GM12873 (cell line): ENCODE results near the gene ATP8B4.
A peak's percentile ranks its signal among the peaks of the same experiment; 100 is the strongest.

Experiments used
- TF ChIP-seq, protein P1 (sequence below): IDR thresholded peaks from 2 replicates; pipeline ENCODE4 v1.5.1; 2012; ENCODE audit warnings: low read depth, mild to moderate bottlenecking, moderate library complexity, low read length, control low read depth; ENCODE audit not compliant: insufficient read depth; ENCODE audit errors: missing control alignments

ATP8B4 gene

DNA sequence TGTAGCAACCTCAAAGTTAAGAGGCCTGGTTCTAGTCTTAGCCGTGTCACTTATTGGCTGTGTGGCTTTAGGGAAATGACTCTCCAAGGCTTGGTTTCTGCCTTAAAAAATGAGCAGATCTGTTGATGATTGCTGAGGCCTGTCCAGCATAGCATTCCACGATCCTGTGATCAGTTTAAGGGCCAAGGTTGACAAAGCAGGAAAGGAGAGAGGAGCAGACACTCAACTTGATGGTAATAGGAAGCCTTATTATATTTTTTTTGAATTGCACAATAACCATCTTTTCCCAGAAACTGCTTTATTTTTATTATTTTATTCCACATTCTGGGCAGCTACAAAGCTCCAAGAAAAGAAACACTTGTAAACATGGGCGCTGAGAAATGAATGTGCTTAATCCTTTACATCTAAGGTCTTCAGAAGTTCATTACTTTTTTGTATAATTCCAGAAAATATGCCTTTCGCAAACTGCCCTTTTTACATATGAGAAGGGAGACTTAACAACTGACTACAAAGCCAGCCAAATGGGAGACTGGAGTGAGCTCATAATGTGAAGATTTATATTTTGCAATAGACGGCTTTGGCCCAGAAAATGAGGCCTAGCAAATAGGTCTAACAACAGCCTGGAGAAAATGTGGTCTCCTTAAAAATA is 241.0 kb downstream of the ATP8B4 start:
- TF ChIP-seq, protein P1, sequence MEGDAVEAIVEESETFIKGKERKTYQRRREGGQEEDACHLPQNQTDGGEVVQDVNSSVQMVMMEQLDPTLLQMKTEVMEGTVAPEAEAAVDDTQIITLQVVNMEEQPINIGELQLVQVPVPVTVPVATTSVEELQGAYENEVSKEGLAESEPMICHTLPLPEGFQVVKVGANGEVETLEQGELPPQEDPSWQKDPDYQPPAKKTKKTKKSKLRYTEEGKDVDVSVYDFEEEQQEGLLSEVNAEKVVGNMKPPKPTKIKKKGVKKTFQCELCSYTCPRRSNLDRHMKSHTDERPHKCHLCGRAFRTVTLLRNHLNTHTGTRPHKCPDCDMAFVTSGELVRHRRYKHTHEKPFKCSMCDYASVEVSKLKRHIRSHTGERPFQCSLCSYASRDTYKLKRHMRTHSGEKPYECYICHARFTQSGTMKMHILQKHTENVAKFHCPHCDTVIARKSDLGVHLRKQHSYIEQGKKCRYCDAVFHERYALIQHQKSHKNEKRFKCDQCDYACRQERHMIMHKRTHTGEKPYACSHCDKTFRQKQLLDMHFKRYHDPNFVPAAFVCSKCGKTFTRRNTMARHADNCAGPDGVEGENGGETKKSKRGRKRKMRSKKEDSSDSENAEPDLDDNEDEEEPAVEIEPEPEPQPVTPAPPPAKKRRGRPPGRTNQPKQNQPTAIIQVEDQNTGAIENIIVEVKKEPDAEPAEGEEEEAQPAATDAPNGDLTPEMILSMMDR = no peak

DNA sequence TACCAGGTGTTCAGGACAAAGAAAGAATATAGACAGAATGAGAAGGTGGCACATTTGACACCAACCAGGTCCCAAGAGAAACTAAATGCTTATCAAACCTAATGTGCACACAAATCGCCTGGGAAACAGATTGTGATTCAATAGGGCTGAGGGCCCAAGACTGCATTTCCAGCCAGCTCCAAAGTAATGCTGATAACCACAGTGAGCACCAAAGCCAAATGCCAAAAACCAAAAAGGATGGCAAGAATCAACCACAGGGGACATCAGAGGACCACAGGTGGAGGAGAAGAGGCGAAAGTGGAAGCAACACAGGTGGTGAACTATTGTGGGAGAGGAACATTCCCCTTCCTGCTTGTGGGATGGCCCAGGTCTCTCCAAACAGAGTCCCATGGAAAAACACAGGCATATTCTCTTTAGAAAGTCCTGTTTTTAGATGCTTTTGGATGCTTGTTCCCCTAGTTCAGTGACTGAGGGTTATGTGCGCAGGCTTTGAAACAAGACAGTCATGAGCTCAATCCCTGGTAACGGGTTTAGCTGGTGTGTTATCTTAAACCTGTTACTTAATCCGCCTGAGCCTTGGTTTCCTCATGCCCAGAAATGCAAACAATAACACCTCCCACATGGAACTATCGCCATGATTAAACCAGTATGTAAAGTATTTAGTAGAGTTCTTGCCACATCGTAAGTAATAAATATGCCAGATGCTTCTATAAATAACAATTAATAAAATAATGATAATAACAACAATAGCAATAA is 241.7 kb downstream of the ATP8B4 start:
- TF ChIP-seq, protein P1 = no peak

- TF ChIP-seq, protein P1 = peak; percentile 55
Measured at GRCh38 chr15:49876401-49877038, 242.5 kb downstream of the ATP8B4 start.

GRCh38 chr15:49875392-49875791 is 243.6 kb downstream of the ATP8B4 start:
- TF ChIP-seq, protein P1 = peak; percentile 48

DNA sequence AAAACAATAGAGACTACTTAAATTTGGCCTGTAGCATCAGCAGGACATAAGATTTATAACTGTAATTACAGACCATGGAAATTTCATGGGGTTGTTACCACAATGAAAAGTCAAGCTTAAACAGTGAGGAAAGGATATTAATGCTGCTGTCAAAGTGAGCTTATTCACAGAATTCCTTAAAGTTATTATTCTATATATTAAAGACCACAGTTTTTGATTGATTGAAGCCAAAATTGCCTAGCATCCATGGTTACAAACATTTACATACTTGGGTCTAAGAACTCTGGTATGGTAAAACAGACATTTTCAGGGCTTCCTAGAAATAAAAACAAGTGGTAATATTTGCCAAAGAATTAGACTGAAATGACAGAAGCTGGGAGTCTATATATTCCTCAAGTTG is 248.6 kb downstream of the ATP8B4 start:
- TF ChIP-seq, protein P1 = no peak

GRCh38 chr15:49868348-49868747 is 250.7 kb downstream of the ATP8B4 start:
- TF ChIP-seq, protein P1 = no peak

DNA sequence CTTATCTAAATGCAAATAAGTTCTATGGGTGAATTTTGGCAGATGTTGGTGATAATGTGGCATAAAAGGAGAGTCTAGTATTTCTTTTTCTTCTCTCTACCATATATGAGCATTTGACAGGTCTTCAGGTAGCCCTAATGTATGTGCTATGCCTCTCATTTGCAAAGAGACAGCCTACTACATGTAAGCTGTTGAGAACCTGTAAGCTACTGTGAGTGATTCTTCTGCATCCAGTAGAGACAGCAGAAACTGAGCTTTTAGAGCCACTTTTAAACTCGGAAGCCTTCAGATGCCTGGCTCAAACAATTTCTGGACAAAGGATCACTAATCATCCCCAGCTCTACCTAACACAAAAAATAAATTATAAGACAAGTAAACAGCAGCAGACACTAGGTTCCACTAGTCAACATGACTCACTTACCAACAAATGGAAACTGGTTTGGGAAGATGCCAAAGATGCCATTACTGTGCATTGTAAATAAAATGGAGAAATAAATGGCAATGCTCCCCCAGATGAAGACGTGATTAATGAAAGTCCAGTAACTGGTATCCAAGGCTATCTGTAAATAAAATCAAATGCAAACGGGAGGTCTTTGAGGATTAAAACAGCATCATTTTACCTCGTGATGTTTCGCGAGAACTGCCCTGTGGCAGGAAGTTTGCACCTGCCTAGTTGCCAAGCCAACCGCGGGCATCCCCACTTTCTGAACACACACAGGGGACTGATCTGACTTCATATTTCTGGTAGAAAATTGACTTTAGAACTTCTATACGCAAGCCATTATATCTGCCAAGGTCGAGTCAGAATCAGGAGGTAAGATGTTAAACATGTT is 252.9 kb downstream of the ATP8B4 start:
- TF ChIP-seq, protein P1 = no peak
